Measurements from ENCODE around the gene ZNF628.

ZNF628 gene

GRCh38 chr19:55490478-55491432 is 14.3 kb downstream of the ZNF628 start:
- no peak for DNase-seq (ENCODE audit: extremely low read depth, low read depth)
- no peak for TF ChIP-seq CTCF (IDR thresholded peaks at IDR 0.05; ENCODE audit: low read depth, low read length)

- no peak for TF ChIP-seq CTCF (IDR thresholded peaks at IDR 0.05; ENCODE audit: low read depth, low read length)
- DNase-seq (ENCODE audit: extremely low read depth, low read depth): no peak
These were observed 15.3 kb downstream of the ZNF628 start for GRCh38 chr19:55491546-55492360.

- no peak for TF ChIP-seq CTCF (IDR thresholded peaks at IDR 0.05; ENCODE audit: low read depth, low read length)
- DNase-seq (ENCODE audit: extremely low read depth, low read depth): no peak
These were observed 16.0 kb downstream of the ZNF628 start for GRCh38 chr19:55492362-55492944.

GRCh38 chr19:55493052-55493644 is 16.7 kb downstream of the ZNF628 start:
- no peak for TF ChIP-seq CTCF (IDR thresholded peaks at IDR 0.05; ENCODE audit: low read depth, low read length)
- no peak for DNase-seq (ENCODE audit: extremely low read depth, low read depth)

GRCh38 chr19:55493645-55494171 is 17.3 kb downstream of the ZNF628 start:
- TF ChIP-seq CTCF (IDR thresholded peaks at IDR 0.05; ENCODE audit: low read depth, low read length): no peak
- DNase-seq (ENCODE audit: extremely low read depth, low read depth): no peak

GRCh38 chr19:55494172-55494761 is 17.9 kb downstream of the ZNF628 start:
- TF ChIP-seq CTCF (IDR thresholded peaks at IDR 0.05; ENCODE audit: low read depth, low read length): no peak
- peak; percentile 74 for DNase-seq (ENCODE audit: extremely low read depth, low read depth)

Measured in AG09319 (cell line).